ENCODE data around the gene FBXO46. TPM values are rescaled to one million over a fixed set of nuclear protein-coding genes. Genes with fewer than 3 reads are reported as not detected.

FBXO46 gene
- total and polyA plus RNA-seq, 2 donors (not counting 1 experiment from before 2014, with no cell fraction given): 19.9 to 44.5 TPM

DNA sequence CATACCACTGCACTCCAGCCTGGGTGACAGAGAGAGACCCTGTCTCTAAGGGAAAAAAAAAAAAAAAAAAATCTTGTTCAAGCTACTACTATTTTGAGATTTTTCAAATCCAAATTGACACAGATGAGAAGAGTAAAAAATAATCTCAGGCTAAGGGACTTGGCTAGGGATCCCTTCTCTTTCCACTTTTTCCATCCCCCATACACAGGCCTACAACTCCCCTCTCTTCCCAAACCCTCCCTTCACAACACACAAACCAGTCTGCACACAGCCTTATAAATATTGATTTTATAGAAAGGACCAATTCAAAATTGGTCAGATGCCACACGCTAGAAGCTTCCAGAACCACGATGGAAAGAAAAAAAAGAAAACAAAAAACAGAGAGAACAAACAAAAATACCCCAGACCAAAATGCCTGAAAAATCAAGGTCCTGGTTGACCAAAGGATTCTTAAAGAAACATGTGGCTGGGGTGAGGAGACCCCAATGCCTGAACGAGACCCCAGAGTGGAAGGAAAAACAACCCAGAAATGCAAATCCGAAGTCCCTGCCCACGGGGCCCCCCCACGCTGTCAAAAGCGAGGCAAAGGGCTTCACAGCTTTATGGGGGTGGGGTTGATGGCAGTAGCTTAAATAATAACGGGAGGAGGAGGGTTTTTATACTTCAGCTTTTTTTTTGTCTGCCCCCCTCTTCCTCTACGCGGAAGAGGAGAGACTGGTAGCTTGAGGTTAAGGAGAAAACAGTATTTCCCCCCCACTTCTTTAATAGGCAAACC lies 20.2 kb downstream of the FBXO46 start:
- Histone ChIP-seq H3K4me1 (ENCODE audit: control insufficient read depth in 2 of 2, insufficient read depth in 2 of 2, low read length in 2 of 2) (peaks cover 14 to 24% of the 10 kb centered on the region in 2 donors), H3K9me3 (ENCODE audit: control extremely low read depth in 1 of 3, control insufficient read depth in 2 of 3, insufficient read depth in 1 of 3, low read length in 2 of 3) (no peaks in the 10 kb centered on the region), H4K20me1 (ENCODE audit: control insufficient read depth, insufficient read depth, low read length, poor library complexity, severe bottlenecking) (peaks cover 32% of the 10 kb centered on the region), H3K36me3 (replicated peaks in 1 of 2; ENCODE audit: control extremely low read depth in 1 of 2, control insufficient read depth in 1 of 2, extremely low read depth in 1 of 2, insufficient read depth in 2 of 2, low read length in 1 of 2) (peaks cover 0 to 18% of the 10 kb centered on the region in 2 experiments), H3K4me3 (ENCODE audit: control extremely low read depth in 1 of 5, extremely low read depth in 1 of 5, insufficient read depth in 1 of 5, low read depth in 2 of 5, low read length in 4 of 5) (no peak overlapping the region), H3K9ac (ENCODE audit: low read length) (no peak overlapping the region), H3K27ac (ENCODE audit: low read length in 2 of 2) (no peak overlapping the region), H3K79me2 (ENCODE audit: control insufficient read depth, insufficient read depth, low read length) (peaks cover 67% of the 10 kb centered on the region), H2AFZ (ENCODE audit: insufficient read depth, low read depth, low read length, poor library complexity, severe bottlenecking) (no peak overlapping the region), H3K4me2 (replicated peaks; ENCODE audit: low read depth, low read length, poor library complexity, severe bottlenecking) (no peak overlapping the region), H3K27me3 (replicated peaks in 1 of 4; ENCODE audit: control extremely low read depth in 1 of 4, control insufficient read depth in 3 of 4, insufficient read depth in 4 of 4, low read length in 3 of 4) (no peaks in the 10 kb centered on the region)
- Mint-ChIP-seq H3K9me3 (ENCODE audit: insufficient read depth) (no peaks in the 10 kb centered on the region), H3K27me3 (no peaks in the 10 kb centered on the region), H3K4me1 (peaks cover 38% of the 10 kb centered on the region), H3K27ac (no peak overlapping the region), H3K4me3 (no peak overlapping the region)
- ATAC-seq (ENCODE audit: low read depth) (no peak), DNase-seq (no peak)
- WGBS (ENCODE audit: insufficient coverage): 100% methylated on average over 1 of the region's 10 CpGs
- POLR2A ChIA-PET: no interaction called here
- CTCF ChIA-PET: interaction anchor here (0.6 to 1.1 kb wide), 4 partner anchors 18 to 309 kb away, joined by 3 to 4 read pairs (median 3); partner anchors contain the start of genes FBXO46 and QPCTL
- no peak for TF ChIP-seq EZH2 (IDR thresholded peaks at IDR 0.05; ENCODE audit: borderline replicate concordance, insufficient read depth, low read depth, low read length, poor library complexity, severe bottlenecking)
- TF ChIP-seq, protein P1, sequence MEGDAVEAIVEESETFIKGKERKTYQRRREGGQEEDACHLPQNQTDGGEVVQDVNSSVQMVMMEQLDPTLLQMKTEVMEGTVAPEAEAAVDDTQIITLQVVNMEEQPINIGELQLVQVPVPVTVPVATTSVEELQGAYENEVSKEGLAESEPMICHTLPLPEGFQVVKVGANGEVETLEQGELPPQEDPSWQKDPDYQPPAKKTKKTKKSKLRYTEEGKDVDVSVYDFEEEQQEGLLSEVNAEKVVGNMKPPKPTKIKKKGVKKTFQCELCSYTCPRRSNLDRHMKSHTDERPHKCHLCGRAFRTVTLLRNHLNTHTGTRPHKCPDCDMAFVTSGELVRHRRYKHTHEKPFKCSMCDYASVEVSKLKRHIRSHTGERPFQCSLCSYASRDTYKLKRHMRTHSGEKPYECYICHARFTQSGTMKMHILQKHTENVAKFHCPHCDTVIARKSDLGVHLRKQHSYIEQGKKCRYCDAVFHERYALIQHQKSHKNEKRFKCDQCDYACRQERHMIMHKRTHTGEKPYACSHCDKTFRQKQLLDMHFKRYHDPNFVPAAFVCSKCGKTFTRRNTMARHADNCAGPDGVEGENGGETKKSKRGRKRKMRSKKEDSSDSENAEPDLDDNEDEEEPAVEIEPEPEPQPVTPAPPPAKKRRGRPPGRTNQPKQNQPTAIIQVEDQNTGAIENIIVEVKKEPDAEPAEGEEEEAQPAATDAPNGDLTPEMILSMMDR (IDR thresholded peaks at IDR 0.05): no peak
- intact Hi-C loops (cut with micrococcal nuclease): no loop called here
